ENCODE measurements around the gene IRX4. TPM values are rescaled to one million over a fixed set of nuclear protein-coding genes. Genes with fewer than 3 reads are reported as not detected.

The IRX4 gene
- total RNA-seq (ENCODE audit: low replicate concordance): not detected in 2 replicates

DNA sequence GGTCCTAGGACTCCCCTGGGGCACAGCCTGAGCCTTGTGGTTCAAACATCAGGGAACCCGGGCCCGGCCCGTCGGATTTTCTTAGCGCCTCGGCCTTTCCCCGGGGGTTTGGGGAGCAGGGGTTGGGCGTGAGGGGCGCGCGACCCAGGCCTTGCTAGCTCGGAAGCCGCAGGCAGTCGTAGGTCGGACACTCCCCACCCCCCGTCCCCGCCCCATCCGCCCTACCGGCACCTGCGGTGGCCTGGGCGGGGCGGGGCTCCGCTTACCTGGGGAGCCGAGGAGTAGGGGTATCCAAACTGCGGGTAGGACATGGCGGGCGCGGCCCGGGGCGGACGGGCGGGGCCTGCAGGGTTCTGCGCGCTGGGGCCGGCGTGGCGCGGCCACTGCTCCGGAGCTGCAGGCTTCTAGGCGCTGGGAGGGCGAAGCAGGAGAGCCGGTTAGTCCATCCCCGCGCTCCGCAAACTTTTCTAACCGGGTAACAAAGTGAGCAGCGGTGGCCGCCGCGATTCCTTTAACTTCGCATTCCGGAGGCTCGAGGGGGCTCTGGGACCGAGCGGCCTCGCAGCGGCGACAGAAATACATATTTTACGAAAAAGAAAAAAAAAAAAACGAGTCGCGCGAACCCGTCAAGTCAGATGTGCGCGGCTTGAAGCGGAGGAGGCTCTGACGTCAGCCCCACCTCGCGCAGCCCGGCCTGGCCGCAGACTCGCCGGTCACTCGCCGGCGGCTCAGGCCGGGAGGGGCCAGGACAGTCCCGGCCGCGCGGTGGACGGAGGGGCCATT lies at the start of gene IRX4:
Gene IRX4 (minus strand): TSS at position 589 of the 783 bp plus-strand sequence. CDS start 278 bp downstream, at position 311.
- DNase-seq (ENCODE audit: low read depth): peak; percentile 10

DNA sequence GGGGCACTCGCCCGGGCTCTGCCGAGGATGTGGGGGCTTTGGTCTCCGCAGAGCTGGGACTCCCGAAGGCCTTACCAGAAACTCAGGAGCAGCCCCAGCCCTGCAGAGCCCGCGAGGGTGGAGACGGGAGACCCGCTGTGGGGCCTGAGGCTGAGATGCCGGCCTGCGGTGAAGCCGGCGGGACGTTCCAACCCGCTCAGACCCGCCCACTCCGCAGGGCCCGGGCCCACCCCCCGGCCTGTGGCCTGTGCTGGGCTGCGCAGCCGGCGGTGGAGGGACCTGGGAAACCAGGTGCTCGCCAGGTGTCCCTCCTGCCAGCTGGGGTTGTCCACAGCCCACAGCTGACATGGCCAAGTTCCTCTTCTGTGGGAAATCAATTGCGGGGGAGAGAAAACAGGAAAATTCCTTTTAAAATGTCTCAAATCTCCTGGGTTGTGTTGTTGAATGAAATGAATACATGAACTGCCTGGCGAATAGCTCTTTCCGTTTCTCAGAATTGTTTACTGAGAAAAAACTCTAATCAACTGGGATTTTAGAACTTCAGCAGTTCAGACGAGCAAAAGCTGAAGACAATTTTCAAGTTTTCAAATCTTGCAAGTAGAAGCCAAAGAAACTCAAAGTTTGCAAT lies 49.0 kb upstream of the IRX4 start:
- no peak overlapping the region for H3K4me3 ChIP-seq (ENCODE audit: low read depth, low read length)
- no peak for DNase-seq (ENCODE audit: low read depth)
- TF ChIP-seq, protein P1, sequence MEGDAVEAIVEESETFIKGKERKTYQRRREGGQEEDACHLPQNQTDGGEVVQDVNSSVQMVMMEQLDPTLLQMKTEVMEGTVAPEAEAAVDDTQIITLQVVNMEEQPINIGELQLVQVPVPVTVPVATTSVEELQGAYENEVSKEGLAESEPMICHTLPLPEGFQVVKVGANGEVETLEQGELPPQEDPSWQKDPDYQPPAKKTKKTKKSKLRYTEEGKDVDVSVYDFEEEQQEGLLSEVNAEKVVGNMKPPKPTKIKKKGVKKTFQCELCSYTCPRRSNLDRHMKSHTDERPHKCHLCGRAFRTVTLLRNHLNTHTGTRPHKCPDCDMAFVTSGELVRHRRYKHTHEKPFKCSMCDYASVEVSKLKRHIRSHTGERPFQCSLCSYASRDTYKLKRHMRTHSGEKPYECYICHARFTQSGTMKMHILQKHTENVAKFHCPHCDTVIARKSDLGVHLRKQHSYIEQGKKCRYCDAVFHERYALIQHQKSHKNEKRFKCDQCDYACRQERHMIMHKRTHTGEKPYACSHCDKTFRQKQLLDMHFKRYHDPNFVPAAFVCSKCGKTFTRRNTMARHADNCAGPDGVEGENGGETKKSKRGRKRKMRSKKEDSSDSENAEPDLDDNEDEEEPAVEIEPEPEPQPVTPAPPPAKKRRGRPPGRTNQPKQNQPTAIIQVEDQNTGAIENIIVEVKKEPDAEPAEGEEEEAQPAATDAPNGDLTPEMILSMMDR (IDR thresholded peaks at IDR 0.05; ENCODE audit: insufficient read depth, low read length): no peak

More for the DNA sequence above, at the start of gene IRX4:
- TF ChIP-seq, protein P1 (IDR thresholded peaks at IDR 0.05; ENCODE audit: insufficient read depth, low read length): no peak
- no peak within 1 kb of the TSS for H3K4me3 ChIP-seq (ENCODE audit: low read depth, low read length)

GRCh38 chr5:1930880-1931603 lies 48.3 kb upstream of the IRX4 start:
- no peak for DNase-seq (ENCODE audit: low read depth)
- TF ChIP-seq, protein P1 (IDR thresholded peaks at IDR 0.05; ENCODE audit: insufficient read depth, low read length): no peak
- H3K4me3 ChIP-seq (ENCODE audit: low read depth, low read length): no peak overlapping the region

DNA sequence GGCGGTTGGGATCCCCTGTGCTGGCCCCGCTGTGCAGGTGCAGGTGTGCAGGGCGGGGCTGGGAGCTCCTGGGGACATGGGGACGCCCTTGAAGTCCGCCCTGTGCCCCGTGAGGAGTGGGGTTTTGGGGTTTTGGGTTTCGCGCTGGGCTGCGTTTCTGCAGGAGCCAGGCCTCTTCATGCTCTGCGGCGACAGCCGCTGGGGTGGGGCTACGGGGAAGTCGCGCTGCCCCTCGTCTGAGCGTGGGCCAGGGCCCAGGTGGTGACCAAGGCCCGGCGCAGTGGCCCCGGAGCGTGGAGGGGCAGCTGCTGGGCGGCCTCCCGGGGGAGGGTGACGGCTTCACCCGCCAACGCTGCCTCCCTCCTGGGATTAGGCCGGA lies 47.8 kb upstream of the IRX4 start:
- TF ChIP-seq, protein P1 (IDR thresholded peaks at IDR 0.05; ENCODE audit: insufficient read depth, low read length): no peak
- DNase-seq (ENCODE audit: low read depth): no peak

GRCh38 chr5:1929108-1929991 lies 46.6 kb upstream of the IRX4 start:
- DNase-seq (ENCODE audit: low read depth): no peak
- TF ChIP-seq, protein P1 (IDR thresholded peaks at IDR 0.05; ENCODE audit: insufficient read depth, low read length): no peak

More for the DNA sequence above, 47.8 kb upstream of the IRX4 start:
- H3K4me3 ChIP-seq (ENCODE audit: low read depth, low read length): no peak overlapping the region

More at GRCh38 chr5:1929108-1929991, 46.6 kb upstream of the IRX4 start:
- no peak overlapping the region for H3K4me3 ChIP-seq (ENCODE audit: low read depth, low read length)
